ENCODE measurements around the gene COMT.
"Not testable (repeated sequence)": the region's sequence is repeated elsewhere in the genome, so short reads cannot be mapped to it uniquely, and the experiment has no call there.

The COMT gene

GRCh38 chr22:19909350-19910179, 32.0 kb upstream of the COMT start:
- DNase-seq: peak; percentile 86 to 88

GRCh38 chr22:19910180-19910744, 31.3 kb upstream of the COMT start:
- no peak for DNase-seq

- DNase-seq: no peak
Measured at GRCh38 chr22:19911540-19912270, 29.9 kb upstream of the COMT start.

GRCh38 chr22:19912271-19912999, 29.1 kb upstream of the COMT start:
- no peak for DNase-seq

GRCh38 chr22:19913337-19913936, 28.1 kb upstream of the COMT start:
- DNase-seq: no peak

GRCh38 chr22:19914201-19914943, 27.2 kb upstream of the COMT start:
- DNase-seq: no peak

GRCh38 chr22:19915287-19915954, 26.2 kb upstream of the COMT start:
- no peak for DNase-seq

GRCh38 chr22:19916006-19916405, 25.6 kb upstream of the COMT start:
- no peak for DNase-seq

GRCh38 chr22:19916941-19917340, 24.6 kb upstream of the COMT start:
- no peak for DNase-seq

- no peak for DNase-seq
Measured at GRCh38 chr22:19917389-19918138, 24.0 kb upstream of the COMT start.

- no peak for DNase-seq
Measured at GRCh38 chr22:19918332-19919106, 23.1 kb upstream of the COMT start.

GRCh38 chr22:19919701-19920363, 21.7 kb upstream of the COMT start:
- no peak for DNase-seq

GRCh38 chr22:19921544-19922081, 20.0 kb upstream of the COMT start:
- no peak for DNase-seq

- DNase-seq: no peak
Measured at GRCh38 chr22:19923914-19924513, 17.6 kb upstream of the COMT start.

- not testable (repeated sequence) for DNase-seq
Measured at GRCh38 chr22:19926028-19926427, 15.5 kb upstream of the COMT start.

- DNase-seq: no peak
Measured at GRCh38 chr22:19927696-19928095, 13.9 kb upstream of the COMT start.

- no peak for DNase-seq
Measured at GRCh38 chr22:19928207-19928606, 13.4 kb upstream of the COMT start.

Data from activated CD4-positive, alpha-beta T cell treated with anti-CD3 and anti-CD28 coated beads, Interleukin-2, amount 50 U/mL, for 48 hours (primary cell).